Measurements from ENCODE around the gene EHD3. TPM values are rescaled to one million over a fixed set of nuclear protein-coding genes. Genes with fewer than 3 reads are reported as not detected.
"Not testable (repeated sequence)": the region's sequence is repeated elsewhere in the genome, so short reads cannot be mapped to it uniquely, and the experiment has no call there.

EHD3 gene
- total and polyA plus RNA-seq, 2 experiments from 2014 or later, result 12.3 to 17.6 TPM

GRCh38 chr2:31271851-31272267 is 37.9 kb downstream of the EHD3 start:
- TF ChIP-seq CTCF (IDR thresholded peaks at IDR 0.05; ENCODE audit: low read depth, low read length), result no peak
- Histone ChIP-seq H3K27me3 (no peaks in the 10 kb centered on the region), H3K4me1 (ENCODE audit: low read depth) (no peaks in the 10 kb centered on the region), H3K4me3 (no peak overlapping the region), H3K9me3 (ENCODE audit: low read depth) (no peaks in the 10 kb centered on the region), H3K36me3 (no peaks in the 10 kb centered on the region), H3K27ac (no peak overlapping the region)
- DNase-seq (ENCODE audit: low read depth in 1 of 2, low spot score in 1 of 2), result peak in 1 of 2 donors; percentile 51

GRCh38 chr2:31274401-31275075 is 40.6 kb downstream of the EHD3 start:
- Histone ChIP-seq H3K4me1 (ENCODE audit: low read depth) (no peaks in the 10 kb centered on the region), H3K27ac (no peak overlapping the region), H3K9me3 (ENCODE audit: low read depth) (no peaks in the 10 kb centered on the region), H3K27me3 (no peaks in the 10 kb centered on the region), H3K4me3 (no peak overlapping the region), H3K36me3 (no peaks in the 10 kb centered on the region)
- DNase-seq (ENCODE audit: low read depth in 1 of 2, low spot score in 1 of 2), result peak in 1 of 2 donors; percentile 91
- no peak for TF ChIP-seq CTCF (IDR thresholded peaks at IDR 0.05; ENCODE audit: low read depth, low read length)

- Histone ChIP-seq H3K36me3 (no peaks in the 10 kb centered on the region), H3K27me3 (no peaks in the 10 kb centered on the region), H3K9me3 (ENCODE audit: low read depth) (no peaks in the 10 kb centered on the region), H3K4me3 (no peak overlapping the region), H3K4me1 (ENCODE audit: low read depth) (no peaks in the 10 kb centered on the region), H3K27ac (no peak overlapping the region)
- DNase-seq (ENCODE audit: low read depth in 1 of 2, low spot score in 1 of 2), result peak in 1 of 2 donors; percentile 54
- no peak for TF ChIP-seq CTCF (IDR thresholded peaks at IDR 0.05; ENCODE audit: low read depth, low read length)
These were observed 42.0 kb downstream of the EHD3 start for GRCh38 chr2:31275976-31276375.

GRCh38 chr2:31277621-31278020 is 43.7 kb downstream of the EHD3 start:
- no peak for TF ChIP-seq CTCF (IDR thresholded peaks at IDR 0.05; ENCODE audit: low read depth, low read length)

GRCh38 chr2:31282634-31283033 is 48.7 kb downstream of the EHD3 start:
- H3K9me3 ChIP-seq (ENCODE audit: low read depth), result no peaks in the 10 kb centered on the region
- H3K36me3 ChIP-seq, result no peaks in the 10 kb centered on the region
- no peak overlapping the region for H3K27ac ChIP-seq
- no peaks in the 10 kb centered on the region for H3K27me3 ChIP-seq
- no peak for TF ChIP-seq CTCF (IDR thresholded peaks at IDR 0.05; ENCODE audit: low read depth, low read length)
- no peak overlapping the region for H3K4me3 ChIP-seq
- H3K4me1 ChIP-seq (ENCODE audit: low read depth), result no peaks in the 10 kb centered on the region
- no peak for DNase-seq (ENCODE audit: low read depth in 1 of 2, low spot score in 1 of 2)

More at GRCh38 chr2:31277621-31278020, 43.7 kb downstream of the EHD3 start:
- no peaks in the 10 kb centered on the region for H3K36me3 ChIP-seq
- H3K27me3 ChIP-seq, result no peaks in the 10 kb centered on the region
- no peak for DNase-seq (ENCODE audit: low read depth in 1 of 2, low spot score in 1 of 2)
- no peak overlapping the region for H3K4me3 ChIP-seq
- no peak overlapping the region for H3K27ac ChIP-seq
- H3K4me1 ChIP-seq (ENCODE audit: low read depth), result no peaks in the 10 kb centered on the region
- H3K9me3 ChIP-seq (ENCODE audit: low read depth), result no peaks in the 10 kb centered on the region

- not testable (repeated sequence) for H3K9me3 ChIP-seq (ENCODE audit: low read depth); H3K27me3 ChIP-seq; H3K4me3 ChIP-seq; H3K27ac ChIP-seq; H3K36me3 ChIP-seq; H3K4me1 ChIP-seq (ENCODE audit: low read depth); DNase-seq (ENCODE audit: low read depth in 1 of 2, low spot score in 1 of 2)
These were observed 49.4 kb downstream of the EHD3 start for GRCh38 chr2:31283193-31283919.
